ENCODE data around the gene PDXK.

DNA sequence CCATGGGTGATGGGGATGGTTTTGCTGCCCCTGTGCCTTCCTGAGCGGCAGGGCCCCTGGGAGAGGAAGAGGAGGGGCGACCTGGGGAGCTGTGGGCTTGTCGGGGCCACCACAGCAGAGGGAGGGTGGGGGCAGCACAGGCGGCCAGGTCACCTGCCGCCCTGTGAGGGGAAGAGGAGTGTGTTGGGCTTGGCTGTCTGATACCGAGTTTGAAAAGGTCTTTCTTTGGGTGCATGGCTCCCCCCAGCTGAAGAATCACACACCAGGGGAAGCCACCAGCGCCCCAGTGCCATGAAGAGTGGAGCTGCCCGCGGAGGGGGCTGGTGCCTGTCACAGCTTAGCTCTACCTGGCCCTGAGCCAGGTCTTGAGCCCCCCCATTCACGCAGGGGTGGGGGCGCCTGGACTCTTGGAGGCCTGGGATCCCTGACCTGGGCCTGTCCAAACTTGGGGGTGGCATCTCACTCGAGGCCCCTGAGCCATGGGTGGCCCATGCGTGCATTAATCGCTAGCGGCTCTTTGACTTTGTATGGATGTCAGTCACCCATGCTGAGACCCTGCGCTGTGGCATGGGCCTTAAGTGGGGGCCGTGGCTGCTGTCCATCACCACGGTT, 30.8 kb downstream of the PDXK start:
- no peak for TF ChIP-seq FOXJ3 (CRISPR knock-in tag; IDR thresholded peaks at IDR 0.05)
- TF ChIP-seq, protein P1, sequence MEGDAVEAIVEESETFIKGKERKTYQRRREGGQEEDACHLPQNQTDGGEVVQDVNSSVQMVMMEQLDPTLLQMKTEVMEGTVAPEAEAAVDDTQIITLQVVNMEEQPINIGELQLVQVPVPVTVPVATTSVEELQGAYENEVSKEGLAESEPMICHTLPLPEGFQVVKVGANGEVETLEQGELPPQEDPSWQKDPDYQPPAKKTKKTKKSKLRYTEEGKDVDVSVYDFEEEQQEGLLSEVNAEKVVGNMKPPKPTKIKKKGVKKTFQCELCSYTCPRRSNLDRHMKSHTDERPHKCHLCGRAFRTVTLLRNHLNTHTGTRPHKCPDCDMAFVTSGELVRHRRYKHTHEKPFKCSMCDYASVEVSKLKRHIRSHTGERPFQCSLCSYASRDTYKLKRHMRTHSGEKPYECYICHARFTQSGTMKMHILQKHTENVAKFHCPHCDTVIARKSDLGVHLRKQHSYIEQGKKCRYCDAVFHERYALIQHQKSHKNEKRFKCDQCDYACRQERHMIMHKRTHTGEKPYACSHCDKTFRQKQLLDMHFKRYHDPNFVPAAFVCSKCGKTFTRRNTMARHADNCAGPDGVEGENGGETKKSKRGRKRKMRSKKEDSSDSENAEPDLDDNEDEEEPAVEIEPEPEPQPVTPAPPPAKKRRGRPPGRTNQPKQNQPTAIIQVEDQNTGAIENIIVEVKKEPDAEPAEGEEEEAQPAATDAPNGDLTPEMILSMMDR (IDR thresholded peaks at IDR 0.05): no peak
- TF ChIP-seq EP300 (IDR thresholded peaks at IDR 0.05; ENCODE audit: borderline replicate concordance in 1 of 2, low read depth in 1 of 2, low read length in 1 of 2): no peak
- TF ChIP-seq POLR2AphosphoS5 (IDR thresholded peaks at IDR 0.05; ENCODE audit: low read depth, low read length): no peak
- no peak for TF ChIP-seq ELF1 (IDR thresholded peaks at IDR 0.05)
- TF ChIP-seq, protein P2, sequence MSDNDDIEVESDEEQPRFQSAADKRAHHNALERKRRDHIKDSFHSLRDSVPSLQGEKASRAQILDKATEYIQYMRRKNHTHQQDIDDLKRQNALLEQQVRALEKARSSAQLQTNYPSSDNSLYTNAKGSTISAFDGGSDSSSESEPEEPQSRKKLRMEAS (IDR thresholded peaks at IDR 0.05; ENCODE audit: low read depth): no peak
- no peak for TF ChIP-seq YY1 (IDR thresholded peaks at IDR 0.05; ENCODE audit: low read depth)
- TF ChIP-seq FOXM1 (IDR thresholded peaks at IDR 0.05; ENCODE audit: low read depth): no peak
- no peak for TF ChIP-seq RCOR1 (IDR thresholded peaks at IDR 0.05; ENCODE audit: low read length)
- no peak for TF ChIP-seq CHD2 (IDR thresholded peaks at IDR 0.05; ENCODE audit: low read length, partially characterized antibody)
- TF ChIP-seq TCF12 (IDR thresholded peaks at IDR 0.05): no peak
- TF ChIP-seq, protein P3, sequence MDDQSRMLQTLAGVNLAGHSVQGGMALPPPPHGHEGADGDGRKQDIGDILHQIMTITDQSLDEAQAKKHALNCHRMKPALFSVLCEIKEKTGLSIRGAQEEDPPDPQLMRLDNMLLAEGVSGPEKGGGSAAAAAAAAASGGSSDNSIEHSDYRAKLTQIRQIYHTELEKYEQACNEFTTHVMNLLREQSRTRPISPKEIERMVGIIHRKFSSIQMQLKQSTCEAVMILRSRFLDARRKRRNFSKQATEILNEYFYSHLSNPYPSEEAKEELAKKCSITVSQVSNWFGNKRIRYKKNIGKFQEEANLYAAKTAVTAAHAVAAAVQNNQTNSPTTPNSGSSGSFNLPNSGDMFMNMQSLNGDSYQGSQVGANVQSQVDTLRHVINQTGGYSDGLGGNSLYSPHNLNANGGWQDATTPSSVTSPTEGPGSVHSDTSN (IDR thresholded peaks at IDR 0.05): no peak
- no peak for TF ChIP-seq FOSL2 (IDR thresholded peaks at IDR 0.05; ENCODE audit: borderline replicate concordance, low read depth)

Data from SK-N-SH (cell line).